ENCODE data around the gene LSM14A. TPM values are rescaled to one million over a fixed set of nuclear protein-coding genes. Genes with fewer than 3 reads are reported as not detected.
A peak's percentile ranks its signal among the peaks of the same experiment; 100 is the strongest.

Gene LSM14A
- total RNA-seq, 1 donor from 2014 or later = 95.8 TPM

GRCh38 chr19:34257559-34257924, 85.2 kb downstream of the LSM14A start:
- no peak overlapping the region for H3K27ac Mint-ChIP-seq
- intact Hi-C loops (cut with micrococcal nuclease) = no loop called here
- no peaks in the 10 kb centered on the region for H3K9me3 Mint-ChIP-seq
- no peaks in the 10 kb centered on the region for H3K36me3 Mint-ChIP-seq (ENCODE audit: low read depth)
- no peak for DNase-seq (ENCODE audit: low spot score)
- H3K4me1 Mint-ChIP-seq (ENCODE audit: low read depth) = peaks cover 5% of the 10 kb centered on the region
- H3K27me3 Mint-ChIP-seq (ENCODE audit: low read depth) = peaks cover 3% of the 10 kb centered on the region
- H3K4me3 Mint-ChIP-seq (ENCODE audit: low read depth) = no peak overlapping the region

- H3K27ac Mint-ChIP-seq = no peak overlapping the region
- peaks cover 3% of the 10 kb centered on the region for H3K27me3 Mint-ChIP-seq (ENCODE audit: low read depth)
- H3K36me3 Mint-ChIP-seq (ENCODE audit: low read depth) = no peaks in the 10 kb centered on the region
- intact Hi-C loops (cut with micrococcal nuclease) = loop anchor here (2.0 kb wide), 1 partner anchor 77 kb away; no protein-coding TSS in a partner anchor
- H3K4me1 Mint-ChIP-seq (ENCODE audit: low read depth) = peaks cover 2% of the 10 kb centered on the region
- no peaks in the 10 kb centered on the region for H3K9me3 Mint-ChIP-seq
- H3K4me3 Mint-ChIP-seq (ENCODE audit: low read depth) = no peak overlapping the region
- no peak for DNase-seq (ENCODE audit: low spot score)
Observed at GRCh38 chr19:34259367-34260095, 87.2 kb downstream of the LSM14A start.

GRCh38 chr19:34260771-34261173, 88.5 kb downstream of the LSM14A start:
- DNase-seq (ENCODE audit: low spot score) = no peak
- Mint-ChIP-seq H3K4me1 (ENCODE audit: low read depth) (peaks cover 3% of the 10 kb centered on the region), H3K27ac (no peak overlapping the region), H3K9me3 (no peaks in the 10 kb centered on the region), H3K27me3 (ENCODE audit: low read depth) (peaks cover 2% of the 10 kb centered on the region), H3K36me3 (ENCODE audit: low read depth) (no peaks in the 10 kb centered on the region), H3K4me3 (ENCODE audit: low read depth) (no peak overlapping the region)
- intact Hi-C loops (cut with micrococcal nuclease) = loop anchor here (2.0 kb wide), 1 partner anchor 76 kb away; no protein-coding TSS in a partner anchor

DNA sequence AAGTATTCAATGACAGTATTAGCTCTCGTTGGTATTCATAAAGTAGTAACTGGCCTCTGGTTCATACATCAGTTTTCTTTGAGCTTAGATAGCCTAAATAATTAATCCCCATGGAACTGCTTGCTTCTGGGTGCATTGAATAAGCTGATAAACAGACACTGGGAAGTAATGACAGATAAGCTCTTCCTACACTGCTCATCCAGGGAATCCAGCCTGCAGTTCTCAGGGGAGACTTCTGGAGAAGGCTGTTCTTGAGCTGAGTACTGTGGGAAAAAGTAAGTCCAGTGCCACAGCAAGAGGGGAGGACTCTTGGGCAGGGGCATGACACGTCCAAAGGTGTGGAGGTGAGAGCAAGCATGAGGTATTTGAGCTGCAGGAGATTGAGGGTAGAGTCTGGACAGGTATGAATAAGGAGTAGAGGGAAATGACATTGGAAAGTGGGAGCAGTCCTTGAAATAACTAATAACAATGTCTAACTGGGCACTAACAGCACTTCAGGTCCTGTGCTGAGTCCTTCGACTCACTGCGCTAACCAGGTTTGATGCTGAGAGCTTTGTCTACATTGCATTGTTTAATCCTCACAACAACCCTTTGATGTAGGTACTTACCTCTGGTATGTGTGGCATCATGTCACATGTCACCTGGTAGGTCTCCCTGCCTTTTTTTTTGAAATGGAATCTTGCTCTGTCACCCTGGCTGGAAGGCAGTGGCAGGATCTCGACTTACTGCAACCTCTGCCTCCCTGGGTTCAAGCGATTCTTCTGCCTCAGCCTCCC, 89.2 kb downstream of the LSM14A start:
- no peak for DNase-seq (ENCODE audit: low spot score)
- Mint-ChIP-seq H3K9me3 (no peaks in the 10 kb centered on the region), H3K4me1 (ENCODE audit: low read depth) (peaks cover 3% of the 10 kb centered on the region), H3K36me3 (ENCODE audit: low read depth) (no peaks in the 10 kb centered on the region), H3K27ac (no peak overlapping the region), H3K27me3 (ENCODE audit: low read depth) (peaks cover 2% of the 10 kb centered on the region), H3K4me3 (ENCODE audit: low read depth) (no peak overlapping the region)
- intact Hi-C loops (cut with micrococcal nuclease) = loop anchor here (2.0 kb wide), 1 partner anchor 75 kb away; no protein-coding TSS in a partner anchor

GRCh38 chr19:34263745-34264237, 91.5 kb downstream of the LSM14A start:
- H3K4me3 Mint-ChIP-seq (ENCODE audit: low read depth) = no peak overlapping the region
- intact Hi-C loops (cut with micrococcal nuclease) = no loop called here
- DNase-seq (ENCODE audit: low spot score) = no peak
- no peaks in the 10 kb centered on the region for H3K9me3 Mint-ChIP-seq
- peaks cover 8% of the 10 kb centered on the region for H3K27me3 Mint-ChIP-seq (ENCODE audit: low read depth)
- H3K4me1 Mint-ChIP-seq (ENCODE audit: low read depth) = peaks cover 4% of the 10 kb centered on the region
- no peak overlapping the region for H3K27ac Mint-ChIP-seq
- no peaks in the 10 kb centered on the region for H3K36me3 Mint-ChIP-seq (ENCODE audit: low read depth)

GRCh38 chr19:34265221-34265650, 92.9 kb downstream of the LSM14A start:
- Mint-ChIP-seq H3K36me3 (ENCODE audit: low read depth) (peaks cover under 1% of the 10 kb centered on the region), H3K9me3 (no peaks in the 10 kb centered on the region), H3K4me1 (ENCODE audit: low read depth) (peaks cover 14% of the 10 kb centered on the region), H3K4me3 (ENCODE audit: low read depth) (no peak overlapping the region), H3K27me3 (ENCODE audit: low read depth) (peaks cover 10% of the 10 kb centered on the region), H3K27ac (no peak overlapping the region)
- no peak for DNase-seq (ENCODE audit: low spot score)
- intact Hi-C loops (cut with micrococcal nuclease) = no loop called here

DNA sequence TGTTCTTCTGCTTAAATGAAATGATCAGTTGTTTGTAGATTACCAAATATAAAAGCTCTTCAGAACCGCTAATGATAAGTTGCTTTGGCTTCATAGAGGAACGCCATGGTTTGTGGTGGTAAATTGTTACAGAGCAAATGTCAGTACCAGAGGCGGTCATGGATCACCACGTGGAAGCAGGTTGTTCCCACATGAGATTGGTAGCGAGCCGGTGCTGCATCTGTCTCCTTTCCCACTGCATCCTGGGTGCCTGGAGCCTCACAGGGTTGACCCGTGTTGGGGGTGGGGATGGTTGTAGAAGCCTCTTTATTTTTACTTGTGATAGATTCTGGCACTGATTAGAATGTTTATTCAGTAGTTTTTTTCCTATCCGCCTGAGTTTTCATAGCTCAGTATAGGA, 96.8 kb downstream of the LSM14A start:
- Mint-ChIP-seq H3K4me3 (ENCODE audit: low read depth) (no peak overlapping the region), H3K27me3 (ENCODE audit: low read depth) (peaks cover 12% of the 10 kb centered on the region), H3K4me1 (ENCODE audit: low read depth) (peaks cover 20% of the 10 kb centered on the region), H3K36me3 (ENCODE audit: low read depth) (peaks cover 6% of the 10 kb centered on the region), H3K9me3 (no peaks in the 10 kb centered on the region), H3K27ac (no peak overlapping the region)
- no peak for DNase-seq (ENCODE audit: low spot score)
- intact Hi-C loops (cut with micrococcal nuclease) = loop anchor here (1.0 kb wide), 1 partner anchor 15 kb away; the partner anchor contains the start of gene GARRE1

GRCh38 chr19:34269489-34269888, 97.2 kb downstream of the LSM14A start:
- Mint-ChIP-seq H3K4me3 (ENCODE audit: low read depth) (no peak overlapping the region), H3K9me3 (no peaks in the 10 kb centered on the region), H3K27me3 (ENCODE audit: low read depth) (peaks cover 12% of the 10 kb centered on the region), H3K4me1 (ENCODE audit: low read depth) (peaks cover 20% of the 10 kb centered on the region), H3K27ac (no peak overlapping the region), H3K36me3 (ENCODE audit: low read depth) (peaks cover 6% of the 10 kb centered on the region)
- no peak for DNase-seq (ENCODE audit: low spot score)
- intact Hi-C loops (cut with micrococcal nuclease) = loop anchor here (1.0 kb wide), 1 partner anchor 15 kb away; the partner anchor contains the start of gene GARRE1

DNA sequence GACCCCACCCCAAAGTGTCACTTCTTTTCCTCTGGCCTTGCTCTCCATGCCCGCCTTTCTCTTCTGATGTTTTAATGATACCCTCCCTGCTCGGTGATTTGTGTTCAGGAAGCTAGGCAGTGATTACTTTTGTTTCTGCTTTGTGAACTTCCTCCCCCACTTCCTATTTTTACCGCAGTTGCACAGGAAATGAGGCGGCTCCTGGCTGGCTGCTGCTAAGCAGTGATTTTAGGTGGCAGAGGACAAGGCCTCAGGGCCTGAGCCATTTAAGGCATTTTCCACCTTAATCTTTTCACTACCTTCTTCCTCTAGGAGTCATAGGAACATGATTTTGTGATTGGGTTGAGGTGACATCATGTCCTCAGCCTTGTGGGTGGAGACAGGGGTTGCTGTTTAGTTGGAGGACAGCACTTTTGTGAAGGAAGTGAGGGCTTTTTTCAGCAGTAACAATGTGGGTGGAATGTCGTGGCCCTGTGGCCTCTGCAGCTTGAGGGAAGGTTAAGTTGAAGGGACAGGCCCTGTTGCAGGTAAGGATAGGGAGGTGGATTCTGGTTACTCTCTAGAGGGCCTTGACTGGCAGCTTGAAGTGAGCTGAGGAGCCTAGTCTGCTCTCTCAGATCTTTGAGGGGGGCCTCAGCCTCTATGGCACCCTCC, 97.8 kb downstream of the LSM14A start:
- peak overlapping the region; percentile 23 for H3K27ac Mint-ChIP-seq

GRCh38 chr19:34273121-34273520, 100.8 kb downstream of the LSM14A start:
- H3K27ac Mint-ChIP-seq = no peak overlapping the region
- H3K27me3 Mint-ChIP-seq (ENCODE audit: low read depth) = peaks cover 12% of the 10 kb centered on the region
- no peaks in the 10 kb centered on the region for H3K9me3 Mint-ChIP-seq
- H3K36me3 Mint-ChIP-seq (ENCODE audit: low read depth) = peaks cover 10% of the 10 kb centered on the region
- DNase-seq (ENCODE audit: low spot score) = no peak
- H3K4me1 Mint-ChIP-seq (ENCODE audit: low read depth) = peaks cover 21% of the 10 kb centered on the region
- no peak overlapping the region for H3K4me3 Mint-ChIP-seq (ENCODE audit: low read depth)
- intact Hi-C loops (cut with micrococcal nuclease) = loop anchor here (10.0 kb wide), 1 partner anchor 48 kb away; no protein-coding TSS in a partner anchor

More for the DNA sequence above, 97.8 kb downstream of the LSM14A start:
- Mint-ChIP-seq H3K9me3 (no peaks in the 10 kb centered on the region), H3K4me3 (ENCODE audit: low read depth) (no peak overlapping the region), H3K27me3 (ENCODE audit: low read depth) (peaks cover 12% of the 10 kb centered on the region), H3K36me3 (ENCODE audit: low read depth) (peaks cover 6% of the 10 kb centered on the region), H3K4me1 (ENCODE audit: low read depth) (peaks cover 18% of the 10 kb centered on the region)
- DNase-seq (ENCODE audit: low spot score) = peak; percentile 52
- intact Hi-C loops (cut with micrococcal nuclease) = loop anchor here (1.0 to 10.0 kb wide), 2 partner anchors 16 to 45 kb away; partner anchors contain the start of gene GARRE1

DNA sequence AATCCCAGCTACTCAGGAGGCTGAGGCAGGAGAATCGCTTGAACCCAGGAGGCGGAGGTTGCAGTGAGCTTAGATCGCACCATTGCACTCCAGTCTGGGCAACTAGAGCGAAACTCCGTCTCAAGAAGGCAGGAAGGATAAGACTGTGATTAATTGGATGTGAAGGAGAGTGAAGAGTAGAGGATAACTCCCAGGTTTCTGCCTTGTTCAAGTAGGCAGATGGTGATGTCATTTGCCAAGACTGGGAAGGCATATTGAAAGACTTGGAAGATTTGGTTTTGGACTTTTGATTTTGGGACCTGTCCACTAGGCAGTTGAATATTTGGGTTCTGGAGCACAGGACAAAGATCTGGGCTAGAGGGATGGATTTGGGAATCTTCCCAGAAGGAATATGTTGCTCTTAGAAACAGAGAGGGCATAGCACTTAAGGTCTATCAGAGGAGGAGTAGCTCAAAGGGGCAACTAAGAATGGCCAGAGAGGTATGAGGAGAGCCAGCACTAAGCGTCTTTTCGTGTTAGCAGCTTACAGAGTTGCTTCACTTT, 102.1 kb downstream of the LSM14A start:
- Mint-ChIP-seq H3K4me1 (ENCODE audit: low read depth) (peaks cover 17% of the 10 kb centered on the region), H3K4me3 (ENCODE audit: low read depth) (no peak overlapping the region), H3K9me3 (no peaks in the 10 kb centered on the region), H3K36me3 (ENCODE audit: low read depth) (peaks cover 10% of the 10 kb centered on the region), H3K27ac (no peak overlapping the region), H3K27me3 (ENCODE audit: low read depth) (peaks cover 5% of the 10 kb centered on the region)
- intact Hi-C loops (cut with micrococcal nuclease) = loop anchor here (10.0 kb wide), 1 partner anchor 50 kb away; no protein-coding TSS in a partner anchor
- no peak for DNase-seq (ENCODE audit: low spot score)
